ENCODE results near the gene FAU. TPM values are rescaled to one million over a fixed set of nuclear protein-coding genes. Genes with fewer than 3 reads are reported as not detected.
A peak's percentile ranks its signal among the peaks of the same experiment; 100 is the strongest.

The FAU gene
- total RNA-seq, 1 donor, result 137 TPM

DNA sequence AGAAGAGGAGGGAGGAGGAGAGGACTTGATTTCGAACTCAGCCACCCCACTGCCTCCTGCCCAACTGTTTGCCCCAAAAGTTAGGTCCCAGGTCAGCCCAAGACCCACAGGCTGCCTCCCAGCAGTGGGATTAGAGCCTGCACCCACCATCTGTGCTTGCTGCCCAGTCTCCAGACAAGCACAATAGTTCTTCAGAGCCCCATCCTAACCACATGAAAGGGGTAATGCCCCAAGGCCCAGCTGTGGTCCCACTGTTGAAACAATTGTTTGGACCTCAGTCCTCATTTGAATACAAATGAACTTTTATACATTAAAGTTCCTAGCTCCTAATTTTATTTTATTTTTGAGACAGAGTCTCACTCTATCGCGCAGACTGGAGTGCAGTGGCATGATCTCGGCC lies 31.3 kb downstream of the FAU start:
- no peak overlapping the region for H3K4me3 ChIP-seq (ENCODE audit: low read depth, low read length)
- no peak for TF ChIP-seq CTCF (IDR thresholded peaks at IDR 0.05; ENCODE audit: insufficient read depth, low read depth, low read length)
- DNase-seq (ENCODE audit: low read depth), result no peak

DNA sequence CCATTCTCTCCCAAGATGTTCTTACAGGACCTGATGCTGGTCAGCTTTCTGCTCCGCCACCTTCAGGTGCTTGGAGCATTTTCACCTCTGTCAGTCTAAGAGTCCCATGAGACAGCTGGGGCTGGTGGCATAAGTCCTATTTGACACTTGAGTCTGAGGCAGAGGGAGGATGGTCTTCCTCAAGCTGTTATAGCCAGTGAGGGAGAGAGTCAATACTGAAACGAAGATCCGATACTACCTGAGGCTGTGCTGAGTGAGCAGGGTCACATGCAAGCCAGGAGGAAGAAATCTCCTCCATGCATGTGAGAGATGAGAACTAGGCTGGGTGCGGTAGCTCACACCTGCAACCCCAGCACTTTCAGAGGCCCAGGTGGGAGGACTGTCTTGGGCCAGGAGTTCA lies 32.3 kb downstream of the FAU start:
- no peak overlapping the region for H3K4me3 ChIP-seq (ENCODE audit: low read depth, low read length)
- no peak for DNase-seq (ENCODE audit: low read depth)
- TF ChIP-seq CTCF (IDR thresholded peaks at IDR 0.05; ENCODE audit: insufficient read depth, low read depth, low read length), result no peak

GRCh38 chr11:65087827-65088226 lies 34.1 kb downstream of the FAU start:
- no peak overlapping the region for H3K4me3 ChIP-seq (ENCODE audit: low read depth, low read length)
- DNase-seq (ENCODE audit: low read depth), result no peak
- no peak for TF ChIP-seq CTCF (IDR thresholded peaks at IDR 0.05; ENCODE audit: insufficient read depth, low read depth, low read length)

- DNase-seq (ENCODE audit: low read depth), result no peak
Measured at GRCh38 chr11:65087216-65087615, 34.7 kb downstream of the FAU start.

GRCh38 chr11:65086809-65087208 lies 35.1 kb downstream of the FAU start:
- DNase-seq (ENCODE audit: low read depth), result no peak
- TF ChIP-seq CTCF (IDR thresholded peaks at IDR 0.05; ENCODE audit: insufficient read depth, low read depth, low read length), result no peak
- H3K4me3 ChIP-seq (ENCODE audit: low read depth, low read length), result no peak overlapping the region

More at GRCh38 chr11:65087216-65087615, 34.7 kb downstream of the FAU start:
- H3K4me3 ChIP-seq (ENCODE audit: low read depth, low read length), result no peak overlapping the region
- TF ChIP-seq CTCF (IDR thresholded peaks at IDR 0.05; ENCODE audit: insufficient read depth, low read depth, low read length), result no peak

DNA sequence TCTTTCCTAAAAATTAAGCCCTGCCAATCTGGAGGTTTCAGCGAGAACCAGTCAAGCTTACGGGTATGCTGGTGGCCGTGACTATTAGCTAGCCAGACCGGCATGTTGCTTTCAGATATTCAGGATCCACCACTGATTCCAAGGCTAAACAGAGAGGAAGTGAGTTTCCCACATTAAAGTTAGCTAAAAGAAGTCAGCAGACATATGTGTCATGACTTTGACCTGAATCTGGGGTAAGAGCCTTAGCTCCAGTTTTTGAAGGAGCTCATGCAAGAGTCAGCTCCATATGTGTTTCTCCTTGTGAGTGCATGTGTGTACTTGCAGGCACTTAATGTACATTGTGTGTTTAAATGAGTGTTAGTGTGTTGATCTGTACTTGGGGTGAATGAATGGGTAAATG lies 36.5 kb downstream of the FAU start:
- no peak for TF ChIP-seq CTCF (IDR thresholded peaks at IDR 0.05; ENCODE audit: insufficient read depth, low read depth, low read length)
- no peak for DNase-seq (ENCODE audit: low read depth)
- no peak overlapping the region for H3K4me3 ChIP-seq (ENCODE audit: low read depth, low read length)

- DNase-seq (ENCODE audit: low read depth), result no peak
- TF ChIP-seq CTCF (IDR thresholded peaks at IDR 0.05; ENCODE audit: insufficient read depth, low read depth, low read length), result no peak
- H3K4me3 ChIP-seq (ENCODE audit: low read depth, low read length), result peak overlapping the region; percentile 83
Measured at GRCh38 chr11:65084598-65085375, 37.1 kb downstream of the FAU start.

Data from fibroblast of villous mesenchyme (primary cell).